NCI-H1436 treated with DMSO at 0.1 percent for 48 hours (cell line): ENCODE results near the gene MYBBP1A.
"Not testable (repeated sequence)": the region's sequence is repeated elsewhere in the genome, so short reads cannot be mapped to it uniquely, and the experiment has no call there.

Source experiments
- DNase-seq: peaks from one replicate; lab custom pipeline; 2025; lab: John Stamatoyannopoulos, UW

MYBBP1A gene

GRCh38 chr17:4554997-4555799 lies at the start of gene MYBBP1A:
MYBBP1A (minus strand) TSS chr17:4555384; CDS start chr17:4555324, 60 bp downstream.
- peak; percentile 67 for DNase-seq

- DNase-seq = not testable (repeated sequence)
These were observed 49.6 kb upstream of the MYBBP1A start for GRCh38 chr17:4604736-4605135.

- DNase-seq = no peak
These were observed 49.0 kb upstream of the MYBBP1A start for GRCh38 chr17:4604111-4604644.

- no peak for DNase-seq
These were observed 46.9 kb upstream of the MYBBP1A start for GRCh38 chr17:4602041-4602440.

- no peak for DNase-seq
These were observed 46.1 kb upstream of the MYBBP1A start for GRCh38 chr17:4601326-4601725.

GRCh38 chr17:4600563-4600962 lies 45.4 kb upstream of the MYBBP1A start:
- no peak for DNase-seq

GRCh38 chr17:4599505-4600281 lies 44.5 kb upstream of the MYBBP1A start:
- peak; percentile 47 for DNase-seq

- no peak for DNase-seq
These were observed 43.8 kb upstream of the MYBBP1A start for GRCh38 chr17:4598776-4599504.

GRCh38 chr17:4597975-4598374 lies 42.8 kb upstream of the MYBBP1A start:
- DNase-seq = no peak

- DNase-seq = no peak
These were observed 41.6 kb upstream of the MYBBP1A start for GRCh38 chr17:4596636-4597380.

- DNase-seq = not testable (repeated sequence)
These were observed 40.6 kb upstream of the MYBBP1A start for GRCh38 chr17:4595685-4596342.

GRCh38 chr17:4594931-4595684 lies 39.9 kb upstream of the MYBBP1A start:
- DNase-seq = no peak

- no peak for DNase-seq
These were observed 39.2 kb upstream of the MYBBP1A start for GRCh38 chr17:4594406-4594805.

GRCh38 chr17:4593021-4593421 lies 37.8 kb upstream of the MYBBP1A start:
- DNase-seq = no peak

- DNase-seq = no peak
These were observed 37.2 kb upstream of the MYBBP1A start for GRCh38 chr17:4592240-4593005.

- DNase-seq = no peak
These were observed 36.3 kb upstream of the MYBBP1A start for GRCh38 chr17:4591529-4591928.

GRCh38 chr17:4590981-4591453 lies 35.8 kb upstream of the MYBBP1A start:
- no peak for DNase-seq

GRCh38 chr17:4590042-4590441 lies 34.9 kb upstream of the MYBBP1A start:
- DNase-seq = not testable (repeated sequence)

GRCh38 chr17:4588898-4589625 lies 33.9 kb upstream of the MYBBP1A start:
- no peak for DNase-seq
